WERI-Rb-1 (cell line): ENCODE results near the gene FRMD8.
"Not testable (repeated sequence)": the region's sequence is repeated elsewhere in the genome, so short reads cannot be mapped to it uniquely, and the experiment has no call there.

Experiments used
- DNase-seq: peaks from one replicate; pipeline ENCODE4 v3.0.0-alpha.2; 2020
- H3K27ac ChIP-seq: fragments of 250-450 bp; sonication (Bioruptor Pico); 2 replicates; pipeline ENCODE4 v1.5.1; 2020; ENCODE audit warnings: mild to moderate bottlenecking, moderate library complexity
- H3K27me3 ChIP-seq: fragments of 250-450 bp; sonication (Bioruptor Pico); 2 replicates; pipeline ENCODE4 v1.5.1; 2021; ENCODE audit warnings: mild to moderate bottlenecking, low read depth, moderate library complexity; ENCODE audit not compliant: insufficient read depth, severe bottlenecking
- H3K36me3 ChIP-seq: fragments of 250-450 bp; sonication (Bioruptor Pico); 2 replicates; pipeline ENCODE4 v1.5.1; 2020; ENCODE audit warnings: mild to moderate bottlenecking, moderate library complexity
- H3K4me3 ChIP-seq: 2 replicates; pipeline ENCODE4 v1.5.1; 2011; ENCODE audit warnings: low read depth, mild to moderate bottlenecking, control low read depth, low read length
- H3K9me3 ChIP-seq: fragments of 250-450 bp; sonication (Bioruptor Pico); 2 replicates; pipeline ENCODE4 v1.5.1; 2021; ENCODE audit warnings: mild to moderate bottlenecking, moderate library complexity; ENCODE audit not compliant: severe bottlenecking
- TF ChIP-seq, protein P1 (sequence below): IDR thresholded peaks from 2 replicates; pipeline ENCODE4 v1.5.1; 2011; ENCODE audit warnings: low read depth, mild to moderate bottlenecking, control low read depth, inconsistent platforms, low read length

FRMD8 gene

DNA sequence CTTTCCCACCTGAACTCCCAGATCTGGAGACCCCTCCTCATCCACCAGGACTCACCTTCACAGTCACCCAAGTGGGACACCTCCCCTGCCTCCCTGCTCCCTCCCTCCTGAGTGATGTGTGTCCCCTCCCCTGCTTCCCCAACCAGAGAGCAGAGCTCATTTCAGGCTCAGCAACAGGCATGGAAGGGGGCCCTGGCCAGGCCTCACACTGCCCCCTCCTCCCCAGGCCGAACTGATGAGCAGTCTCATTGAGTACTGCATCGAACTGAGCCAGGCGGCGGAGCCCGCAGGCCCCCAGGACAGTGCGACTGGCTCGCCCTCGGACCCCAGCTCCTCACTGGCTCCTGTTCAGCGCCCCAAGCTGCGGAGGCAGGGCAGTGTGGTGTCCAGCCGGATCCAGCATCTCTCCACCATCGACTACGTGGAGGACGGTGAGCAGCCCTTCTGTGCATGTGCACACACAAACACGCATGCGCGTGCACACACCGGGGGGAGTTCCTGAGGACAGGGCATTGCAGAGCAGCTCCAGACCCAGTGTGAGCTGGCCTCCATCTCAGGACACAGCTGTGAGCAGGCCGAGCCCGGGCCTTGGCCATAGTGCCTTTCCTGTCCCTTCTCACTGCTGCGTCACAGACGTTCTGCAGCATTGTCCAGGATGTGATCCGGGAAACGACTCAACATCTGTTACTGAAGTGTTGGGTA, 18.4 kb downstream of the FRMD8 start:
- Histone ChIP-seq H3K36me3 (peaks cover 53% of the 10 kb centered on the region), H3K27me3 (no peaks in the 10 kb centered on the region), H3K27ac (no peak overlapping the region), H3K4me3 (no peak overlapping the region), H3K9me3 (no peaks in the 10 kb centered on the region)
- DNase-seq = no peak
- TF ChIP-seq, protein P1, sequence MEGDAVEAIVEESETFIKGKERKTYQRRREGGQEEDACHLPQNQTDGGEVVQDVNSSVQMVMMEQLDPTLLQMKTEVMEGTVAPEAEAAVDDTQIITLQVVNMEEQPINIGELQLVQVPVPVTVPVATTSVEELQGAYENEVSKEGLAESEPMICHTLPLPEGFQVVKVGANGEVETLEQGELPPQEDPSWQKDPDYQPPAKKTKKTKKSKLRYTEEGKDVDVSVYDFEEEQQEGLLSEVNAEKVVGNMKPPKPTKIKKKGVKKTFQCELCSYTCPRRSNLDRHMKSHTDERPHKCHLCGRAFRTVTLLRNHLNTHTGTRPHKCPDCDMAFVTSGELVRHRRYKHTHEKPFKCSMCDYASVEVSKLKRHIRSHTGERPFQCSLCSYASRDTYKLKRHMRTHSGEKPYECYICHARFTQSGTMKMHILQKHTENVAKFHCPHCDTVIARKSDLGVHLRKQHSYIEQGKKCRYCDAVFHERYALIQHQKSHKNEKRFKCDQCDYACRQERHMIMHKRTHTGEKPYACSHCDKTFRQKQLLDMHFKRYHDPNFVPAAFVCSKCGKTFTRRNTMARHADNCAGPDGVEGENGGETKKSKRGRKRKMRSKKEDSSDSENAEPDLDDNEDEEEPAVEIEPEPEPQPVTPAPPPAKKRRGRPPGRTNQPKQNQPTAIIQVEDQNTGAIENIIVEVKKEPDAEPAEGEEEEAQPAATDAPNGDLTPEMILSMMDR = no peak

DNA sequence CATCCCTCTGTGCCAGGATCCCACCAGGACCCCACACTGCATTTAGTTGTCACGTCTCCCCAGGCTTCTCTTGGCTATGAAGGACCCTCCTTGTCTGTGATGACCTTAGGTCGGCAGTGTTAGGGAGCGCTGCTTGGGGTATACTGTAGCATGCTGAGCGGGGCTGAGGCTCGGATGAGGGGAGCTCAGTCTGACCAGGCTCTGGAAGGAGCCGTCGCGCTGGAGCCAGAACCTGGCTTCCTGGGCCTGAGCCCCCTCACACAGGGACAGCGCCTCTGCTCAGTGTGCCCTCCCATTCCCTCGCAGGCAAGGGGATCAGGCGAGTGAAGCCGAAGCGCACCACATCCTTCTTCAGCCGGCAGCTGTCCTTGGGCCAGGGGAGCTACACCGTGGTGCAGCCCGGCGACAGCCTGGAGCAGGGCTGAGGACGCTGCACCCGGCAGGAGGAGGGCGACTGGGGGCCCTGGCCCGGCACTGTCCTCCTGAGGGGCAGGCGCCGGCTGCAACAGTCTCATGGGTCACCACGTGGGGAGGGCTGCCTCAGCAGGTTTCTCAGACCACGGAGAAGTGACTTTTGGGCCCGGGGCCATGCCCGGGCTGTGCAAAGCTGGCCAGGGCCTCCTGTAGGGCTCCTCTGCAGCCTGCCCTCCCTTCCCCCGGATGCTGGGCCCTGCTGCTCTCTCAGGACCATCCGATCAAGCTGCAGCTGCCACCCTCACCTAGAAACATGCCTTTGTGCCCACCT, 24.7 kb downstream of the FRMD8 start:
- TF ChIP-seq, protein P1 = no peak
- H3K9me3 ChIP-seq = no peaks in the 10 kb centered on the region
- DNase-seq = no peak
- H3K4me3 ChIP-seq = no peak overlapping the region
- no peak overlapping the region for H3K27ac ChIP-seq
- H3K27me3 ChIP-seq = no peaks in the 10 kb centered on the region
- H3K36me3 ChIP-seq = peaks cover 32% of the 10 kb centered on the region

DNA sequence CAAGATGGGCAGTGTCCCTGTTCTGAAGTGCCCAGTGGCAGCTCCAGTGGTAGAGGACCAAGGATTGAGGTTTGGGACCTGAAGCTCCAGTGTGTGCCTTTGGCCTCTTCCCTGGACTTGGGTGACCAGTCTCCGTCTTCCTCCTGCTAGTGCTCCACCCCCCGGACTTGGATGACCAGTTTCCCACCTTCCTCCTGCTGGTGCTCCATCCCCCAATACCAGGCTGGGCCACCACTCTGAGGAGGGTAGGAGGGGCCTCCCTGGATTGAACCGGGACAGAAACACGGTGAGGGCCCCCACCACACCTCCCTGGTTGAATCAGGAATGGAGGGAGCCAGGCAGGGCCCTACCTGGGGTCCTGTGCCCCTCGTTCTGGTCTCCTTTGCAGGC, 25.2 kb downstream of the FRMD8 start:
- Histone ChIP-seq H3K27ac (no peak overlapping the region), H3K9me3 (no peaks in the 10 kb centered on the region)
- DNase-seq = no peak

DNA sequence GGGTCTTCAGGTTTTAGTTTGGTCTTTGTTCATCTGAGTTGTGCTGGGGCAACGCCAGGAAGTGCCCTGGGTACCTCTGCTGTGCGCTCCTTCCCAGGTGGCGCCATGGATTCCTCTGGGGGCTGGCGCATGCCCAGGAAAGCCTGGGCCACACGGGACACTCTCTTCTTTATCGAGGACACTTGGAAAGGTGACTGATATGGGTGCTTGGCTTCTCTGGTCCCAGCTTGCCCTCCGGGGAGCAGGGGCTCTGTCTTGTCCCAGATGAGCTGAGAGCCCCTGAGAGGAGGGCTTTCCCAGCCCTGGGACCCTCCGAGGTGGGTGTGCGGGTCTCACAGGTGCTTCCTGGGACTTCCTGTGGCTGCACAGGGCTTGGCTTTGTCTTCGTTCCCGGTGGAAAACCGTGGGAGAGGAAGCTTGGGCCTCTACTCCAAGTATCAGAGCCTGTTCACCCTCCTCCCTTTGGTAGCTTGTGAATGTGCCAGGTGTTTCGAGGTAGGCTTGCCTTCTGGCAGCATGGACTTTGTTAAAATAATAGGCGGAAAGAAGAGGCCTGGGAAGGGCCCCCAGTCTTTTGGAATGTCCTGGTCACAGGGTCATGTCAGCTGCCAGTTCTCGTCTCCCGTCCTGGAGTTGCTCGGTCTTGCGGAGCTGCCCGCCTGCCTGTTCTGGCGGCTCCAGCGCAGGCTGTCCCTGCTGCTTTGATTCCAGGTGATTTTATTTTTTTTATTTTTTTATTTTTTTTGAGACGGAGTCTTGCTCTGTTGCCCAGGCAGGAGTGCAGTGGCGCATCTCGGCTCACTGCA, 26.0 kb downstream of the FRMD8 start:
- TF ChIP-seq, protein P1 = no peak
- no peak for DNase-seq
- Histone ChIP-seq H3K36me3 (peaks cover 20% of the 10 kb centered on the region), H3K4me3 (no peak overlapping the region), H3K27me3 (no peaks in the 10 kb centered on the region), H3K27ac (no peak overlapping the region), H3K9me3 (no peaks in the 10 kb centered on the region)

More for the DNA sequence above, 25.2 kb downstream of the FRMD8 start:
- Histone ChIP-seq H3K4me3 (no peak overlapping the region), H3K27me3 (no peaks in the 10 kb centered on the region), H3K36me3 (peaks cover 28% of the 10 kb centered on the region)
- TF ChIP-seq, protein P1 = no peak

DNA sequence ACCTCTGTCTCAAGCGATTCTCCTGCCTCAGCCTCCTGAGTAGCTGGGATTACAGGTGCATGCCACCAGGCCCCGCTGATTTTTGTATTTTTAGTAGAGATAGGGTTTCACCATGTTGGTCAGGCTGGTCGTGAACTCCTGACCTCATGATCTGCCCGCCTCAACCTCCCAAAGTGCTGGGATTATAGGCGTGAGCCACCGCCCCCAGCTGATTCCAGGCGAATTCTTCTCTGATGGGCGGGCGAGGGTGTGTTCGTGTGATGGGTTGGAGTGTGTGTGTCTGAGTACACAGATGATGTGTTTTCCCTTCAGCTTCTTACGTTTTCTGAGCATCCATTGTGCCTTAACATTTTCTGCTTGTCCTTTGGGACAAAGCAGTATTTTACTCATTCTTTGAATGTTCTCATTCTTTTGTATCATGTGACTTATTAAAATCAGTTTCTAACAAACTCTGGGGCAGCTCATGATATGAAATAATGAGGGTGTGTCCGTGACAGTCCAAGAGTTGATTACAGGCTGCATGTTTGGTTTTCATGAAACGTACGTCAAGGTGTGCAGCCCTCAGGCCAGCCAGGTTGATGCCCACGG, 26.7 kb downstream of the FRMD8 start:
- not testable (repeated sequence) for H3K27ac ChIP-seq, H3K27me3 ChIP-seq, H3K4me3 ChIP-seq, DNase-seq, H3K9me3 ChIP-seq
- H3K36me3 ChIP-seq = peaks cover 18% of the 10 kb centered on the region
